AG20443 (cell line): ENCODE data around the gene WEE2.
"Not testable (repeated sequence)": the region's sequence is repeated elsewhere in the genome, so short reads cannot be mapped to it uniquely, and the experiment has no call there.

Source experiments
- DNase-seq: peaks from one replicate; pipeline ENCODE4 v3.0.0; 2012; ENCODE audit warnings: low spot score, mixed read lengths

Gene WEE2

GRCh38 chr7:141708351-141708750 is at the start of gene WEE2:
Gene WEE2, plus strand, starts transcription at chr7:141708353. Its CDS starts 406 bp downstream, at chr7:141708759.
- DNase-seq, result no peak

- DNase-seq, result no peak
Observed at GRCh38 chr7:141659501-141659900, 48.7 kb upstream of the WEE2 start.

- DNase-seq, result no peak
Observed at GRCh38 chr7:141660259-141660658, 47.9 kb upstream of the WEE2 start.

GRCh38 chr7:141663081-141663849 is 44.9 kb upstream of the WEE2 start:
- no peak for DNase-seq

GRCh38 chr7:141664450-141664849 is 43.7 kb upstream of the WEE2 start:
- no peak for DNase-seq

GRCh38 chr7:141665208-141666035 is 42.7 kb upstream of the WEE2 start:
- no peak for DNase-seq

GRCh38 chr7:141666071-141666470 is 42.1 kb upstream of the WEE2 start:
- DNase-seq, result no peak

- no peak for DNase-seq
Observed at GRCh38 chr7:141668853-141669252, 39.3 kb upstream of the WEE2 start.

- DNase-seq, result no peak
Observed at GRCh38 chr7:141671705-141672496, 36.3 kb upstream of the WEE2 start.

- DNase-seq, result no peak
Observed at GRCh38 chr7:141673346-141673745, 34.8 kb upstream of the WEE2 start.

- no peak for DNase-seq
Observed at GRCh38 chr7:141674171-141674671, 33.9 kb upstream of the WEE2 start.

GRCh38 chr7:141674702-141675101 is 33.5 kb upstream of the WEE2 start:
- DNase-seq, result no peak

GRCh38 chr7:141675436-141676215 is 32.5 kb upstream of the WEE2 start:
- no peak for DNase-seq

- DNase-seq, result no peak
Observed at GRCh38 chr7:141676618-141677017, 31.5 kb upstream of the WEE2 start.

- DNase-seq, result no peak
Observed at GRCh38 chr7:141679014-141679413, 29.1 kb upstream of the WEE2 start.

GRCh38 chr7:141685285-141686023 is 22.7 kb upstream of the WEE2 start:
- DNase-seq, result no peak

GRCh38 chr7:141686074-141686473 is 22.1 kb upstream of the WEE2 start:
- DNase-seq, result no peak

GRCh38 chr7:141686670-141687069 is 21.5 kb upstream of the WEE2 start:
- no peak for DNase-seq

GRCh38 chr7:141688043-141688442 is 20.1 kb upstream of the WEE2 start:
- DNase-seq, result no peak

- DNase-seq, result not testable (repeated sequence)
Observed at GRCh38 chr7:141689072-141689825, 18.9 kb upstream of the WEE2 start.
